ENCODE results near the gene HSPG2.
"Not testable (repeated sequence)": the region's sequence is repeated elsewhere in the genome, so short reads cannot be mapped to it uniquely, and the experiment has no call there.

The HSPG2 gene

GRCh38 chr1:21828075-21828474, 109.0 kb downstream of the HSPG2 start:
- Histone ChIP-seq H4K20me1 (ENCODE audit: insufficient read depth, low read length) (no peaks in the 10 kb centered on the region), H3K9me2 (ENCODE audit: low read depth, low read length) (no peaks in the 10 kb centered on the region), H3K9ac (ENCODE audit: low read length) (no peak overlapping the region), H3K9me3 (ENCODE audit: low read length) (no peaks in the 10 kb centered on the region), H3K4me2 (ENCODE audit: low read length) (no peak overlapping the region), H3K4me3 (ENCODE audit: low read depth, low read length, poor library complexity, severe bottlenecking) (no peak overlapping the region), H3F3A (ENCODE audit: insufficient read depth, low read length) (no peaks in the 10 kb centered on the region), H3K36me3 (ENCODE audit: insufficient read depth, low read length) (no peaks in the 10 kb centered on the region), H3K4me1 (ENCODE audit: insufficient read depth, low read length, severe bottlenecking) (no peaks in the 10 kb centered on the region), H3K27me3 (ENCODE audit: insufficient read depth, low read length) (peaks cover 4% of the 10 kb centered on the region; the same call in 1 of the 2 replicates), H2AFZ (ENCODE audit: low read length) (no peak overlapping the region), H3K27ac (ENCODE audit: low read depth, low read length, poor library complexity, severe bottlenecking) (no peak overlapping the region), H3K79me2 (ENCODE audit: insufficient read depth, low read length) (no peaks in the 10 kb centered on the region)
- TF ChIP-seq EZH2 (IDR thresholded peaks at IDR 0.05; ENCODE audit: borderline replicate concordance, low read length), result no peak
- no peak for TF ChIP-seq CTCF (IDR thresholded peaks at IDR 0.05; ENCODE audit: low read length)

- Histone ChIP-seq H3K4me1 (ENCODE audit: insufficient read depth, low read length, severe bottlenecking) (no peaks in the 10 kb centered on the region), H3K4me2 (ENCODE audit: low read length) (no peak overlapping the region), H3K27me3 (ENCODE audit: insufficient read depth, low read length) (peaks cover 4% of the 10 kb centered on the region; the same call in 1 of the 2 replicates), H3K9ac (ENCODE audit: low read length) (no peak overlapping the region), H3K79me2 (ENCODE audit: insufficient read depth, low read length) (no peaks in the 10 kb centered on the region), H3F3A (ENCODE audit: insufficient read depth, low read length) (no peaks in the 10 kb centered on the region), H4K20me1 (ENCODE audit: insufficient read depth, low read length) (no peaks in the 10 kb centered on the region), H3K36me3 (ENCODE audit: insufficient read depth, low read length) (no peaks in the 10 kb centered on the region), H3K9me3 (ENCODE audit: low read length) (no peaks in the 10 kb centered on the region), H3K9me2 (ENCODE audit: low read depth, low read length) (no peaks in the 10 kb centered on the region), H3K4me3 (ENCODE audit: low read depth, low read length, poor library complexity, severe bottlenecking) (no peak overlapping the region), H2AFZ (ENCODE audit: low read length) (no peak overlapping the region), H3K27ac (ENCODE audit: low read depth, low read length, poor library complexity, severe bottlenecking) (no peak overlapping the region)
- no peak for TF ChIP-seq CTCF (IDR thresholded peaks at IDR 0.05; ENCODE audit: low read length)
- TF ChIP-seq EZH2 (IDR thresholded peaks at IDR 0.05; ENCODE audit: borderline replicate concordance, low read length), result no peak
Observed at GRCh38 chr1:21827141-21827679, 109.9 kb downstream of the HSPG2 start.

- H3K9me3 ChIP-seq (ENCODE audit: low read length); H3K4me3 ChIP-seq (ENCODE audit: low read depth, low read length, poor library complexity, severe bottlenecking); H3K4me2 ChIP-seq (ENCODE audit: low read length); H4K20me1 ChIP-seq (ENCODE audit: insufficient read depth, low read length); H3K4me1 ChIP-seq (ENCODE audit: insufficient read depth, low read length, severe bottlenecking); H3K27ac ChIP-seq (ENCODE audit: low read depth, low read length, poor library complexity, severe bottlenecking); H3K36me3 ChIP-seq (ENCODE audit: insufficient read depth, low read length); H3K9ac ChIP-seq (ENCODE audit: low read length); H3K27me3 ChIP-seq (ENCODE audit: insufficient read depth, low read length); H3K9me2 ChIP-seq (ENCODE audit: low read depth, low read length); H3K79me2 ChIP-seq (ENCODE audit: insufficient read depth, low read length); H2AFZ ChIP-seq (ENCODE audit: low read length); H3F3A ChIP-seq (ENCODE audit: insufficient read depth, low read length): not testable (repeated sequence)
Observed at GRCh38 chr1:21826694-21827093, 110.4 kb downstream of the HSPG2 start.

- Histone ChIP-seq H3K27me3 (ENCODE audit: insufficient read depth, low read length) (peaks cover 8% of the 10 kb centered on the region; the same call in 1 of the 2 replicates), H3F3A (ENCODE audit: insufficient read depth, low read length) (no peaks in the 10 kb centered on the region)
- TF ChIP-seq EZH2 (IDR thresholded peaks at IDR 0.05; ENCODE audit: borderline replicate concordance, low read length) (no peak), CTCF (IDR thresholded peaks at IDR 0.05; ENCODE audit: low read length) (no peak)
Observed at GRCh38 chr1:21825393-21825792, 111.7 kb downstream of the HSPG2 start.

More at GRCh38 chr1:21825393-21825792, 111.7 kb downstream of the HSPG2 start:
- no peaks in the 10 kb centered on the region for H3K9me2 ChIP-seq (ENCODE audit: low read depth, low read length)
- H3K36me3 ChIP-seq (ENCODE audit: insufficient read depth, low read length), result no peaks in the 10 kb centered on the region
- H3K4me3 ChIP-seq (ENCODE audit: low read depth, low read length, poor library complexity, severe bottlenecking), result no peak overlapping the region
- H3K9ac ChIP-seq (ENCODE audit: low read length), result no peak overlapping the region
- no peaks in the 10 kb centered on the region for H3K79me2 ChIP-seq (ENCODE audit: insufficient read depth, low read length)
- no peaks in the 10 kb centered on the region for H3K9me3 ChIP-seq (ENCODE audit: low read length)
- no peak overlapping the region for H2AFZ ChIP-seq (ENCODE audit: low read length)
- H3K4me1 ChIP-seq (ENCODE audit: insufficient read depth, low read length, severe bottlenecking), result no peaks in the 10 kb centered on the region
- no peak overlapping the region for H3K4me2 ChIP-seq (ENCODE audit: low read length)
- no peak overlapping the region for H3K27ac ChIP-seq (ENCODE audit: low read depth, low read length, poor library complexity, severe bottlenecking)
- H4K20me1 ChIP-seq (ENCODE audit: insufficient read depth, low read length), result no peaks in the 10 kb centered on the region

Data from OCI-LY1 (cell line).